Colonic mucosa (tissue), 4 donors: ENCODE data around the gene CHL1. TPM values are rescaled to one million over a fixed set of nuclear protein-coding genes. Genes with fewer than 3 reads are reported as not detected.

Source experiments
- DNase-seq: peaks from one replicate; pipeline ENCODE4 v3.0.0-alpha.2; 2020
- H3K27ac ChIP-seq: fragments of 200-600 bp; one replicate; pipeline ENCODE4 v1.8.0; 2021
- H3K27me3 ChIP-seq: fragments of 200-600 bp; one replicate; pipeline ENCODE4 v1.8.0; 2021
- H3K36me3 ChIP-seq: fragments of 200-600 bp; one replicate; pipeline ENCODE4 v1.8.0; 2021
- H3K4me1 ChIP-seq: fragments of 200-600 bp; one replicate; pipeline ENCODE4 v1.8.0; 2021; ENCODE audit warnings: mild to moderate bottlenecking
- H3K4me3 ChIP-seq: fragments of 200-600 bp; one replicate; pipeline ENCODE4 v1.8.0; 2021
- H3K9ac ChIP-seq, 2 donors: one replicate each; pipeline ENCODE4 v1.7.0; 2013; ENCODE audit warnings: control low read depth in 2 of 2, low read depth in 2 of 2, low read length in 2 of 2
- H3K9me3 ChIP-seq: fragments of 200-600 bp; one replicate; pipeline ENCODE4 v1.8.0; 2021
- CTCF ChIP-seq: fragments of 200-600 bp; IDR thresholded peaks from one replicate; pipeline ENCODE4 v1.8.0; 2022; ENCODE audit warnings: antibody characterized with exemption, mild to moderate bottlenecking
- intact Hi-C: fragments of 100-400 bp; cut with DNase I; formaldehyde crosslinking; loops from one replicate; pipeline ENCODE4 v1.14.1; 2022
- total RNA-seq, 2 donors: library from RNA; stranded (reverse); fragmentation: NEBNext Ultra II Directional in 1 of 2; extraction: Animal tissue kit (Norgen Biotek cat#: 25700) in 1 of 2; gene quantifications; one replicate each; pipeline ENCODE4 v1.2.1, GENCODE V29; 2021
- donor health status: healthy.
- donor health status: DM: no; HTN: no; CAD: no.
- donor health status: DM: no; HTN: no; CAD: no.

The CHL1 gene
- total RNA-seq, 2 donors from 2014 or later = 2.9 to 7.5 TPM

DNA sequence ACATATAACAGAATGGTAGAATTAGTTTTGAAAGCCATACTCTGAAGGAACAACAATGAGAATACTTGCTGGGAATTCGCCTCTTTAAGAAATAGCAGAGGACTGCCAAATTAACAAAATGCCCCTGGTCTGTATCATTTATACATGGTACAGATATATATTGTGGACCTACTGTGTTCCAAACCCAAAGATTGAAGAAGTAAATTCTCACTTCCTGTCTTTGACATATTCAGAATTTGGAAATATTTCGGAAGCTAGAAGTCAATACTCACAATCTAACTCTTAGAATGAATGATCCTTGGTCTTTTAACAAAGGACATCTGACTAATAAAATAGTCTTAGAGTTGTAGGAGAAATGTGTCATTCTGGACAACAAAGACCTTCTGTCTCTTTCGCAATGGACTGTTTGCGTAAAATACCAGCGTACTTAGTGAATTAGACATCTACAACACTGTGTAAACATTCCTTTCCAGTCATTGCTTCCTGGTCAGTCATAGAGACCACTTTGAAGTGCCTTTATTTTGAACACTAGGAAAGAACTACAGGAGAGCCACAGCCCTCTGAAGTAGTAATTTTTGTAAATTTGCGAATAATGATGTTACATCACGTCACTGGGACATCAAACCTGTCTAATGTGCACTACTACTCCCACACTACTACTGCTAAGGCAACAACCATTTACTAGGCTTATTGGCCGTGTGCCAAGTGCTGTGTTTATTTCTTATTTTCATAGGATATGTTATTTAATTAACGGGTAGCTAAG is 68.0 kb downstream of the CHL1 start:
- Histone ChIP-seq H3K9me3 (no peaks in the 10 kb centered on the region), H3K27ac (no peak overlapping the region), H3K36me3 (no peaks in the 10 kb centered on the region), H3K27me3 (no peaks in the 10 kb centered on the region), H3K4me3 (no peak overlapping the region), H3K4me1 (no peaks in the 10 kb centered on the region), H3K9ac (no peak overlapping the region)
- intact Hi-C loops = no loop called here
- DNase-seq = no peak
- no peak for TF ChIP-seq CTCF

DNA sequence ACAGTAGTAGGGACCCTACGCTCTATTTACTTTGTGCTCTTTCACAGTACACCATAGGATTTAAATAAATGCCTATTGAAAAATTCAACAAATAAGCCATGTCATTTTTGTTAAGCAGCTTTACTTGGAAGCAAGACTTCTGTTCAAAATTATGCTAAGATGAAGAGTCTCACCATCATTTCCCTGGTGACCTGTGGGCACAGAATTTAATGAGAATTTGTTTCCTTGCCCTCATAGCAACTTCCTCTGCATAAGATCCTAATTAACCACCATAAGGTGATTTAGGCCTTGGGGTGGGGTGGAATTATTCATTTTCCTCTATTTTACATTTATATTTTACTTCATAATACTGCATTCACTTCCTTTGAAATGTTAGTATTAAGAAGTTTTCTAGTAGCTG is 70.5 kb downstream of the CHL1 start:
- no peaks in the 10 kb centered on the region for H3K27me3 ChIP-seq
- H3K9me3 ChIP-seq = no peaks in the 10 kb centered on the region
- TF ChIP-seq CTCF = no peak
- intact Hi-C loops = no loop called here
- H3K4me1 ChIP-seq = no peaks in the 10 kb centered on the region
- H3K36me3 ChIP-seq = no peaks in the 10 kb centered on the region
- no peak overlapping the region for H3K27ac ChIP-seq
- no peak for DNase-seq
- no peak overlapping the region for H3K9ac ChIP-seq
- H3K4me3 ChIP-seq = no peak overlapping the region

GRCh38 chr3:270688-271087 is 74.1 kb downstream of the CHL1 start:
- Histone ChIP-seq H3K27ac (no peak overlapping the region), H3K4me3 (no peak overlapping the region), H3K4me1 (no peaks in the 10 kb centered on the region), H3K9ac (no peak overlapping the region), H3K27me3 (no peaks in the 10 kb centered on the region), H3K36me3 (no peaks in the 10 kb centered on the region), H3K9me3 (no peaks in the 10 kb centered on the region)
- intact Hi-C loops = no loop called here
- no peak for TF ChIP-seq CTCF
- no peak for DNase-seq

GRCh38 chr3:274927-275326 is 78.4 kb downstream of the CHL1 start:
- H3K4me3 ChIP-seq = no peak overlapping the region
- no peak for TF ChIP-seq CTCF
- intact Hi-C loops = no loop called here
- no peak overlapping the region for H3K9ac ChIP-seq
- no peaks in the 10 kb centered on the region for H3K27me3 ChIP-seq
- no peak overlapping the region for H3K27ac ChIP-seq
- no peaks in the 10 kb centered on the region for H3K9me3 ChIP-seq
- H3K4me1 ChIP-seq = no peaks in the 10 kb centered on the region
- no peaks in the 10 kb centered on the region for H3K36me3 ChIP-seq
- DNase-seq = no peak

DNA sequence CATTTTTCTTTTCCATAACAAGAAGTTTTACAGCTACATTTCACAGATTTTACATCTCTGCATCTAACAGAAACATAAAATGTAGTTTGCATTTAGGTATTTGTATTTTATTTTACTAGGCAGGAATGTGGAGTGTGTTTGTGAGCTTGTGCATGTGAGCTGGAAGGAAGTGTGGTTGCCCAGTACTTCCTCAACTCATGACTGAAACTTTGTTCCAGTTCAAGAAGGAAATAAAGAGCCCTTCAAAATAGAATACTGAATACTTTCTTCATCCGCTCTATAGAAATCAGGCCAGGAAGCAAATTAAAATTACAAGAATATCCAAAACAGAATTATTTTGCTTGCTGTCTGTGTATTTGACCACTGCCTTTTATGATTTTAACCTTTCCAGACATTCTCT is 81.3 kb downstream of the CHL1 start:
- Histone ChIP-seq H3K36me3 (no peaks in the 10 kb centered on the region), H3K27me3 (no peaks in the 10 kb centered on the region), H3K9me3 (no peaks in the 10 kb centered on the region), H3K4me3 (no peak overlapping the region), H3K27ac (no peak overlapping the region), H3K4me1 (no peaks in the 10 kb centered on the region), H3K9ac (no peak overlapping the region)
- intact Hi-C loops = no loop called here
- DNase-seq = no peak
- TF ChIP-seq CTCF = no peak
